Neuronal stem cell (in vitro differentiated cells): Measurements from ENCODE around the gene MEIS2.

Source experiments
- DNase-seq: peaks from one replicate; pipeline ENCODE4 v3.0.0-alpha.2; 2013; ENCODE audit warnings: low spot score
- H2AFZ ChIP-seq: one replicate; pipeline ENCODE4 v1.6.1; 2013; ENCODE audit warnings: mild to moderate bottlenecking, low read length, inconsistent platforms
- H2AK5ac ChIP-seq: 2 replicates; pipeline ENCODE4 v1.6.1; 2013; ENCODE audit warnings: low read depth, mild to moderate bottlenecking, inconsistent platforms, low read length, moderate library complexity, mixed read lengths
- H2BK120ac ChIP-seq: 2 replicates; pipeline ENCODE4 v1.6.1; 2013; ENCODE audit warnings: low read depth, mild to moderate bottlenecking, inconsistent platforms, low read length, moderate library complexity, mixed read lengths
- H2BK12ac ChIP-seq: one replicate; pipeline ENCODE4 v1.6.1; 2013; ENCODE audit warnings: low read length, inconsistent platforms
- H2BK15ac ChIP-seq: 2 replicates; pipeline ENCODE4 v1.6.1; 2013; ENCODE audit warnings: mild to moderate bottlenecking, low read length, inconsistent platforms, mixed read lengths
- H2BK5ac ChIP-seq: one replicate; pipeline ENCODE4 v1.6.1; 2013; ENCODE audit warnings: inconsistent platforms, mild to moderate bottlenecking, low read length, moderate library complexity
- H3K14ac ChIP-seq: one replicate; pipeline ENCODE4 v1.6.1; 2013; ENCODE audit warnings: low read length, inconsistent platforms
- H3K18ac ChIP-seq: 2 replicates; pipeline ENCODE4 v1.6.1; 2013; ENCODE audit warnings: low read length, inconsistent platforms
- H3K23ac ChIP-seq: 2 replicates; pipeline ENCODE4 v1.6.1; 2013; ENCODE audit warnings: low read depth, mild to moderate bottlenecking, mixed read lengths, low read length, inconsistent platforms; ENCODE audit not compliant: poor library complexity
- H3K27ac ChIP-seq: replicated peaks from 3 replicates; pipeline ENCODE4 v1.5.1; 2013; ENCODE audit warnings: low read length, inconsistent platforms
- H3K27me3 ChIP-seq, 3 experiments: 2 replicates each; pipeline ENCODE4 v1.6.1; 2013; ENCODE audit warnings: low read length in 3 of 3, mild to moderate bottlenecking in 2 of 3, inconsistent platforms in 1 of 3, low read depth in 1 of 3, mixed read lengths in 1 of 3, moderate library complexity in 1 of 3; ENCODE audit not compliant: control insufficient read depth in 3 of 3, insufficient read depth in 3 of 3
- H3K36me3 ChIP-seq, 2 donors: replicated peaks in 1 of 2; 2 replicates each; pipeline ENCODE4 v1.6.1; 2013; ENCODE audit warnings: low read length in 2 of 2; ENCODE audit not compliant: control insufficient read depth in 2 of 2, insufficient read depth in 2 of 2
- H3K4ac ChIP-seq: 2 replicates; pipeline ENCODE4 v1.6.1; 2013; ENCODE audit warnings: inconsistent platforms, mild to moderate bottlenecking, low read length, moderate library complexity
- H3K4me1 ChIP-seq, 2 donors: 1 replicate in 1 of 2; 2 replicates in 1 of 2; pipeline ENCODE4 v1.6.1; 2013; ENCODE audit warnings: low read length in 2 of 2, low read depth in 1 of 2; ENCODE audit not compliant: control insufficient read depth in 2 of 2, insufficient read depth in 1 of 2
- H3K4me2 ChIP-seq: one replicate; pipeline ENCODE4 v1.6.1; 2013; ENCODE audit warnings: mild to moderate bottlenecking, low read length, inconsistent platforms; ENCODE audit not compliant: insufficient read depth, poor library complexity, severe bottlenecking
- H3K4me3 ChIP-seq, 2 donors: 2 replicates each; pipeline ENCODE4 v1.5.1; 2013; ENCODE audit warnings: low read length in 2 of 2, mild to moderate bottlenecking in 2 of 2, inconsistent platforms in 1 of 2, moderate library complexity in 1 of 2
- H3K79me1 ChIP-seq: one replicate; pipeline ENCODE4 v1.6.1; 2013; ENCODE audit warnings: low read depth, mild to moderate bottlenecking, inconsistent platforms, low read length, moderate library complexity
- H3K9ac ChIP-seq: one replicate; pipeline ENCODE4 v1.6.1; 2013; ENCODE audit warnings: mild to moderate bottlenecking, low read depth, low read length, inconsistent platforms; ENCODE audit not compliant: poor library complexity
- H3K9me3 ChIP-seq, 2 donors: replicated peaks in 1 of 2; 2 replicates each; pipeline versions ENCODE3 to v1.6.1; 2013; ENCODE audit warnings: low read length in 2 of 2, mild to moderate bottlenecking in 2 of 2, inconsistent platforms in 1 of 2, low read depth in 1 of 2, mixed read lengths in 1 of 2, moderate library complexity in 1 of 2; ENCODE audit not compliant: control insufficient read depth in 2 of 2, insufficient read depth in 1 of 2
- H4K8ac ChIP-seq: one replicate; pipeline ENCODE4 v1.6.1; 2013; ENCODE audit warnings: low read depth, mild to moderate bottlenecking, inconsistent platforms, low read length, moderate library complexity
- H4K91ac ChIP-seq: one replicate; pipeline ENCODE4 v1.6.1; 2013; ENCODE audit warnings: low read length, low read depth, mild to moderate bottlenecking, inconsistent platforms; ENCODE audit not compliant: poor library complexity
- whole genome bisulfite sequencing, 2 donors: extraction: QIAGEN DNeasy Blood & Tissue Kit; methylation state at CpG; one replicate each; pipeline ENCODE4 v1.1.7; 2013; ENCODE audit warnings: missing lambda C conversion rate in 2 of 2, mixed read lengths in 1 of 2; ENCODE audit not compliant: insufficient read length in 2 of 2, insufficient replicate concordance in 1 of 2; ENCODE audit errors: extremely low coverage in 2 of 2; 5-methylcytosine and 5-hydroxymethylcytosine counted together

Gene MEIS2

GRCh38 chr15:36875740-36876334, 224.5 kb downstream of the MEIS2 start:
- H3K4me1 ChIP-seq: peaks cover 0 to 16% of the 10 kb centered on the region in 2 donors
- no peak overlapping the region for H2BK120ac ChIP-seq
- H3K36me3 ChIP-seq: no peaks in the 10 kb centered on the region
- 100% methylated on average over 1 of the region's 2 CpGs; no CpG with 5 or more reads in 1 of the 2 donors for WGBS, 2 donors
- H4K8ac ChIP-seq: no peak overlapping the region
- peaks cover 4 to 35% (median 17%) of the 10 kb centered on the region in 3 experiments for H3K27me3 ChIP-seq
- no peak overlapping the region for H3K9ac ChIP-seq
- no peaks in the 10 kb centered on the region for H3K9me3 ChIP-seq
- no peak overlapping the region for H3K4me2 ChIP-seq
- no peak overlapping the region for H2AK5ac ChIP-seq
- H3K14ac ChIP-seq: no peak overlapping the region
- H4K91ac ChIP-seq: no peak overlapping the region
- no peak overlapping the region for H2BK5ac ChIP-seq
- H3K27ac ChIP-seq: no peak overlapping the region
- H2AFZ ChIP-seq: no peak overlapping the region
- no peak overlapping the region for H3K4me3 ChIP-seq
- no peak overlapping the region for H3K18ac ChIP-seq
- no peak overlapping the region for H3K4ac ChIP-seq
- H3K23ac ChIP-seq: no peak overlapping the region
- H3K79me1 ChIP-seq: no peaks in the 10 kb centered on the region
- no peak overlapping the region for H2BK15ac ChIP-seq
- DNase-seq: no peak
- no peak overlapping the region for H2BK12ac ChIP-seq

GRCh38 chr15:36874930-36875329, 225.4 kb downstream of the MEIS2 start:
- no peak overlapping the region for H3K23ac ChIP-seq
- no peak overlapping the region for H3K4me3 ChIP-seq
- H3K27ac ChIP-seq: no peak overlapping the region
- peaks cover 0 to 13% of the 10 kb centered on the region in 2 donors for H3K4me1 ChIP-seq
- no peak overlapping the region for H2BK120ac ChIP-seq
- H3K79me1 ChIP-seq: no peaks in the 10 kb centered on the region
- H2BK5ac ChIP-seq: no peak overlapping the region
- no peaks in the 10 kb centered on the region for H3K36me3 ChIP-seq
- H3K27me3 ChIP-seq: peaks cover 0 to 26% (median 12%) of the 10 kb centered on the region in 3 experiments
- H3K4ac ChIP-seq: no peak overlapping the region
- no peak for DNase-seq
- no peak overlapping the region for H3K18ac ChIP-seq
- no peak overlapping the region for H2AFZ ChIP-seq
- H3K9me3 ChIP-seq: no peaks in the 10 kb centered on the region
- no peak overlapping the region for H4K8ac ChIP-seq
- no peak overlapping the region for H3K4me2 ChIP-seq
- no peak overlapping the region for H2BK12ac ChIP-seq
- H3K14ac ChIP-seq: no peak overlapping the region
- H2AK5ac ChIP-seq: no peak overlapping the region
- WGBS, 2 donors: no CpG with 5 or more reads among the region's 5 CpGs
- no peak overlapping the region for H2BK15ac ChIP-seq
- H4K91ac ChIP-seq: no peak overlapping the region
- H3K9ac ChIP-seq: no peak overlapping the region

DNA sequence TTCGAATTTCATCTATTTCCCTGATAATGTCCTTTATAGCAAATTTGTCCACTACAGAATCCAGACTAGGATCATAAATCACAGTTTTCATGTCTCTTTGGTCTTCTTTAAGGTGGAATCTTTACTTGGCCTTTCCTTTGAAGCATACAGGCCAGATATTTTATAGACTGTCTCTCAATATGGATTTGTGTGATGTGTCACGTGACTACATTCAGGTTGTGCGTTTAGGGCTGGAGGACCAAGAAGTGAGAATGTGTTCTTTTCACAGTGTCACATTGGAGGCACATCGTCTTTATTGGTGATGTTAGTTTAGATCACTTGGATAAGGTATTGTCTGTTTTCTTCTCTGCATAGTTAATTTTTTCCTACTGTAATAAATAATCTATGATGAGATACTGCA, 232.9 kb downstream of the MEIS2 start:
- Histone ChIP-seq H2BK12ac (no peak overlapping the region), H2BK15ac (no peak overlapping the region), H2AK5ac (no peak overlapping the region), H3K4me1 (no peaks in the 10 kb centered on the region), H3K79me1 (no peaks in the 10 kb centered on the region), H3K4ac (no peak overlapping the region), H3K27ac (no peak overlapping the region), H3K4me3 (no peak overlapping the region), H3K36me3 (no peaks in the 10 kb centered on the region), H3K18ac (no peak overlapping the region), H4K91ac (no peak overlapping the region), H3K9ac (no peak overlapping the region), H2BK5ac (no peak overlapping the region), H4K8ac (no peak overlapping the region), H2BK120ac (no peak overlapping the region), H3K27me3 (no peaks in the 10 kb centered on the region), H3K23ac (no peak overlapping the region), H3K4me2 (no peak overlapping the region), H2AFZ (no peak overlapping the region), H3K14ac (no peak overlapping the region), H3K9me3 (no peaks in the 10 kb centered on the region)
- no CpG with 5 or more reads among the region's 4 CpGs for WGBS, 2 donors
- no peak for DNase-seq

- H4K91ac ChIP-seq: no peak overlapping the region
- H3K36me3 ChIP-seq: no peaks in the 10 kb centered on the region
- no peak overlapping the region for H2BK5ac ChIP-seq
- H2BK15ac ChIP-seq: no peak overlapping the region
- no peak for DNase-seq
- H3K79me1 ChIP-seq: no peaks in the 10 kb centered on the region
- H2AK5ac ChIP-seq: no peak overlapping the region
- H2BK12ac ChIP-seq: no peak overlapping the region
- no peak overlapping the region for H3K4ac ChIP-seq
- no CpG with 5 or more reads among the region's 3 CpGs for WGBS, 2 donors
- no peak overlapping the region for H3K18ac ChIP-seq
- H2AFZ ChIP-seq: no peak overlapping the region
- H3K23ac ChIP-seq: no peak overlapping the region
- no peak overlapping the region for H3K4me3 ChIP-seq
- no peak overlapping the region for H3K4me2 ChIP-seq
- no peaks in the 10 kb centered on the region for H3K9me3 ChIP-seq
- H4K8ac ChIP-seq: no peak overlapping the region
- H3K14ac ChIP-seq: no peak overlapping the region
- no peaks in the 10 kb centered on the region for H3K4me1 ChIP-seq
- no peaks in the 10 kb centered on the region for H3K27me3 ChIP-seq
- H3K27ac ChIP-seq: no peak overlapping the region
- no peak overlapping the region for H3K9ac ChIP-seq
- no peak overlapping the region for H2BK120ac ChIP-seq
These were observed 233.5 kb downstream of the MEIS2 start for GRCh38 chr15:36866896-36867295.
